Astrocyte (in vitro differentiated cells and primary cell): ENCODE results near the gene NOD1. TPM values are rescaled to one million over a fixed set of nuclear protein-coding genes. Genes with fewer than 3 reads are reported as not detected.

Source experiments
- DNase-seq: peaks from one replicate; pipeline ENCODE4 v3.0.0-alpha.2; 2010; ENCODE audit warnings: low read depth
- FAIRE-seq: peaks from 2 replicates; lab custom pipeline; 2011; peaks lifted over from hg19 to GRCh38; lab: Jason Lieb, UNC
- H2AFZ ChIP-seq: 2 replicates; pipeline ENCODE4 v1.6.0; 2012; ENCODE audit warnings: low read depth, low read length, inconsistent platforms
- H3K27ac ChIP-seq: 2 replicates; pipeline ENCODE4 v1.5.1; 2011; ENCODE audit warnings: low read depth, low read length, inconsistent platforms
- H3K27me3 ChIP-seq: 2 replicates; pipeline ENCODE4 v1.6.0; 2011; ENCODE audit warnings: low read length, inconsistent platforms; ENCODE audit not compliant: insufficient read depth
- H3K36me3 ChIP-seq: 2 replicates; pipeline ENCODE4 v1.5.1; 2011; ENCODE audit warnings: low read length, inconsistent platforms; ENCODE audit not compliant: insufficient read depth
- H3K4me1 ChIP-seq: 2 replicates; pipeline ENCODE4 v1.5.1; 2011; ENCODE audit warnings: low read length, inconsistent platforms; ENCODE audit not compliant: insufficient read depth
- H3K4me2 ChIP-seq: 2 replicates; pipeline ENCODE4 v1.6.0; 2012; ENCODE audit warnings: low read length, inconsistent platforms
- H3K4me3 ChIP-seq: 2 replicates; pipeline ENCODE4 v1.5.1; 2011; ENCODE audit warnings: low read depth, mild to moderate bottlenecking, low read length, inconsistent platforms; ENCODE audit not compliant: insufficient read depth
- H3K79me2 ChIP-seq: 2 replicates; pipeline ENCODE4 v1.6.0; 2012; ENCODE audit warnings: mild to moderate bottlenecking, low read length, inconsistent platforms; ENCODE audit not compliant: insufficient read depth
- H3K9ac ChIP-seq: 2 replicates; pipeline ENCODE4 v1.6.0; 2012; ENCODE audit warnings: mild to moderate bottlenecking, low read length, inconsistent platforms
- H3K9me3 ChIP-seq: 2 replicates; pipeline ENCODE4 v1.5.1; 2012; ENCODE audit warnings: low read depth, mild to moderate bottlenecking, low read length, inconsistent platforms; ENCODE audit not compliant: insufficient read depth
- H4K20me1 ChIP-seq: 2 replicates; pipeline ENCODE4 v1.6.0; 2012; ENCODE audit warnings: low read length, inconsistent platforms; ENCODE audit not compliant: insufficient read depth
- H3K27ac Mint-ChIP-seq: one replicate; pipeline ENCODE4 v1.8.0; 2021; ENCODE audit warnings: mild to moderate bottlenecking, mixed read lengths; ENCODE audit not compliant: unreplicated experiment
- H3K27me3 Mint-ChIP-seq: one replicate; pipeline ENCODE4 v1.8.0; 2021; ENCODE audit warnings: low read depth, mixed read lengths; ENCODE audit not compliant: unreplicated experiment
- H3K36me3 Mint-ChIP-seq: one replicate; pipeline ENCODE4 v1.8.0; 2021; ENCODE audit warnings: low read depth, mixed read lengths; ENCODE audit not compliant: unreplicated experiment
- H3K4me1 Mint-ChIP-seq: one replicate; pipeline ENCODE4 v1.8.0; 2021; ENCODE audit warnings: low read depth, mixed read lengths; ENCODE audit not compliant: unreplicated experiment
- H3K4me3 Mint-ChIP-seq: one replicate; pipeline ENCODE4 v1.8.0; 2021; ENCODE audit warnings: mild to moderate bottlenecking, moderate library complexity, mixed read lengths; ENCODE audit not compliant: unreplicated experiment
- H3K9me3 Mint-ChIP-seq: one replicate; pipeline ENCODE4 v1.8.0; 2021; ENCODE audit warnings: mild to moderate bottlenecking, mixed read lengths; ENCODE audit not compliant: unreplicated experiment
- CTCF ChIP-seq: IDR thresholded peaks from 2 replicates; pipeline ENCODE4 v1.5.1; 2011; ENCODE audit warnings: low read depth, mild to moderate bottlenecking, inconsistent platforms, low read length, moderate library complexity; ENCODE audit not compliant: insufficient read depth
- EZH2 ChIP-seq: IDR thresholded peaks from 2 replicates; pipeline ENCODE4 v1.6.1; 2012; ENCODE audit warnings: mild to moderate bottlenecking, low read length, inconsistent platforms; ENCODE audit not compliant: insufficient read depth
- total RNA-seq: library from RNA; stranded (reverse); gene quantifications from 2 replicates; pipeline ENCODE4 v1.2.1, GENCODE V29; 2021

NOD1 gene
- total RNA-seq, 1 donor from 2014 or later: 9.7 TPM

- Histone ChIP-seq H3K4me3 (no peak overlapping the region), H3K79me2 (no peaks in the 10 kb centered on the region), H3K4me2 (no peak overlapping the region), H3K9me3 (no peaks in the 10 kb centered on the region), H3K27ac (no peak overlapping the region), H4K20me1 (no peaks in the 10 kb centered on the region), H2AFZ (no peak overlapping the region), H3K27me3 (no peaks in the 10 kb centered on the region), H3K4me1 (no peaks in the 10 kb centered on the region), H3K9ac (no peak overlapping the region), H3K36me3 (no peaks in the 10 kb centered on the region)
- H3K27me3 Mint-ChIP-seq: no peaks in the 10 kb centered on the region
- TF ChIP-seq EZH2 (no peak), CTCF (no peak)
- FAIRE-seq (no peak), DNase-seq (no peak)
- H3K4me1 Mint-ChIP-seq: peaks cover 2% of the 10 kb centered on the region
- H3K9me3 Mint-ChIP-seq: no peaks in the 10 kb centered on the region
- H3K27ac Mint-ChIP-seq: no peak overlapping the region
- no peak overlapping the region for H3K4me3 Mint-ChIP-seq
- H3K36me3 Mint-ChIP-seq: peaks cover 3% of the 10 kb centered on the region
Measured at GRCh38 chr7:30403477-30403876, 75.1 kb downstream of the NOD1 start.

- Mint-ChIP-seq H3K9me3 (no peaks in the 10 kb centered on the region), H3K27ac (no peak overlapping the region), H3K36me3 (no peaks in the 10 kb centered on the region), H3K4me3 (no peak overlapping the region), H3K27me3 (no peaks in the 10 kb centered on the region), H3K4me1 (no peaks in the 10 kb centered on the region)
- no peak overlapping the region for H2AFZ ChIP-seq
- no peaks in the 10 kb centered on the region for H4K20me1 ChIP-seq
- H3K4me1 ChIP-seq: no peaks in the 10 kb centered on the region
- H3K36me3 ChIP-seq: no peaks in the 10 kb centered on the region
- H3K4me2 ChIP-seq: no peak overlapping the region
- H3K4me3 ChIP-seq: no peak overlapping the region
- no peak for FAIRE-seq
- no peak overlapping the region for H3K9ac ChIP-seq
- H3K27ac ChIP-seq: no peak overlapping the region
- H3K27me3 ChIP-seq: no peaks in the 10 kb centered on the region
- DNase-seq: no peak
- H3K79me2 ChIP-seq: no peaks in the 10 kb centered on the region
- no peaks in the 10 kb centered on the region for H3K9me3 ChIP-seq
- no peak for TF ChIP-seq CTCF
- TF ChIP-seq EZH2: no peak
Measured at GRCh38 chr7:30396389-30396788, 82.2 kb downstream of the NOD1 start.

- Histone ChIP-seq H3K27me3 (no peaks in the 10 kb centered on the region), H3K4me2 (no peak overlapping the region), H3K79me2 (no peaks in the 10 kb centered on the region), H3K9ac (no peak overlapping the region), H2AFZ (no peak overlapping the region), H3K4me1 (no peaks in the 10 kb centered on the region), H3K27ac (no peak overlapping the region), H3K36me3 (no peaks in the 10 kb centered on the region), H4K20me1 (no peaks in the 10 kb centered on the region), H3K9me3 (no peaks in the 10 kb centered on the region), H3K4me3 (no peak overlapping the region)
- no peak overlapping the region for H3K27ac Mint-ChIP-seq
- H3K36me3 Mint-ChIP-seq: no peaks in the 10 kb centered on the region
- no peak overlapping the region for H3K4me3 Mint-ChIP-seq
- peaks cover 5% of the 10 kb centered on the region for H3K4me1 Mint-ChIP-seq
- TF ChIP-seq EZH2 (no peak), CTCF (no peak)
- H3K27me3 Mint-ChIP-seq: no peaks in the 10 kb centered on the region
- FAIRE-seq (no peak), DNase-seq (no peak)
- H3K9me3 Mint-ChIP-seq: no peaks in the 10 kb centered on the region
Measured at GRCh38 chr7:30395676-30396075, 82.9 kb downstream of the NOD1 start.
